Panc1 (cell line): ENCODE data around the gene GANC. TPM values are rescaled to one million over a fixed set of nuclear protein-coding genes. Genes with fewer than 3 reads are reported as not detected.
A peak's percentile ranks its signal among the peaks of the same experiment; 100 is the strongest.

Experiments used
- ATAC-seq: fragments of 200-7000 bp; cut with Tn5 transposase; 2 replicates; pipeline ENCODE4 v1.9.1; 2020; ENCODE audit warnings: mild to moderate bottlenecking, moderate library complexity
- Bru-seq: library from RNA; stranded (reverse); fragments of 400-500 nt; gene quantifications from one replicate; lab custom pipeline; 2021; lab: Mats Ljungman, UMichigan
- BruChase-seq, 2 experiments: library from RNA; stranded (reverse); fragments of 400-500 nt; gene quantifications; one replicate each; lab custom pipeline; 2021; lab: Mats Ljungman, UMichigan
- BruUV-seq: library from RNA; stranded (reverse); fragments of 400-500 nt; replicated peaks from 2 replicates; lab custom pipeline; 2021; lab: Mats Ljungman, UMichigan
- CTCF ChIA-PET: fragments of 300-600 bp; sonication (Branson Sonifier 250); formaldehyde crosslinking; loops from one replicate; lab custom pipeline; 2022; ENCODE audit warnings: antibody characterized with exemption; lab: Charles Lee
- POLR2A ChIA-PET: fragments of 300-600 bp; sonication (Branson Sonifier 250); formaldehyde crosslinking; loops from one replicate; lab custom pipeline; 2022; ENCODE audit warnings: antibody characterized with exemption; lab: Charles Lee
- DNase-seq: peaks from one replicate; pipeline ENCODE4 v3.0.0-alpha.2; 2010; ENCODE audit warnings: low read depth, low spot score
- H3K27ac ChIP-seq: 2 replicates; pipeline ENCODE4 v1.5.1; 2011; ENCODE audit warnings: mild to moderate bottlenecking, low read length, inconsistent platforms
- H3K27me3 ChIP-seq: fragments of 200-500 bp; sonication (Bioruptor generic); 2 replicates; pipeline ENCODE4 v1.6.0; 2014; ENCODE audit warnings: low read length, inconsistent platforms; ENCODE audit not compliant: control insufficient read depth, insufficient read depth
- H3K36me3 ChIP-seq: fragments of 200-500 bp; sonication (Bioruptor generic); 2 replicates; pipeline ENCODE4 v1.5.1; 2014; ENCODE audit warnings: inconsistent platforms, mild to moderate bottlenecking, low read length, moderate library complexity; ENCODE audit not compliant: control insufficient read depth, insufficient read depth
- H3K4me1 ChIP-seq: 2 replicates; pipeline ENCODE4 v1.5.1; 2011; ENCODE audit warnings: inconsistent platforms, mild to moderate bottlenecking, low read length, moderate library complexity; ENCODE audit not compliant: control insufficient read depth, insufficient read depth
- H3K4me3 ChIP-seq, 2 experiments: 2 replicates each; pipeline ENCODE4 v1.5.1; 2011 to 2012; ENCODE audit warnings: low read depth in 2 of 2, low read length in 2 of 2, mild to moderate bottlenecking in 2 of 2, inconsistent platforms in 1 of 2, moderate library complexity in 1 of 2
- H3K9me3 ChIP-seq: fragments of 200-500 bp; sonication (Bioruptor generic); 2 replicates; pipeline ENCODE4 v1.5.1; 2014; ENCODE audit warnings: low read depth, mild to moderate bottlenecking, inconsistent platforms, low read length, moderate library complexity; ENCODE audit not compliant: control insufficient read depth, insufficient read depth
- CTCF ChIP-seq: fragments of 450-650 bp; IDR thresholded peaks from 2 replicates; pipeline ENCODE4 v1.5.1; 2017; ENCODE audit warnings: mild to moderate bottlenecking
- POLR2AphosphoS5 ChIP-seq: IDR thresholded peaks from 2 replicates; pipeline ENCODE4 v1.6.1; 2012; ENCODE audit warnings: mild to moderate bottlenecking, low read depth, low read length, moderate library complexity
- REST ChIP-seq, 2 experiments: IDR thresholded peaks; 2 replicates each; pipeline ENCODE4 v1.6.1; 2011 to 2012; ENCODE audit warnings: low read depth in 2 of 2, control low read depth in 1 of 2, low read length in 1 of 2, mild to moderate bottlenecking in 1 of 2, moderate library complexity in 1 of 2; ENCODE audit not compliant: insufficient read depth in 1 of 2
- SIN3A ChIP-seq: IDR thresholded peaks from 2 replicates; pipeline ENCODE4 v1.6.1; 2012; ENCODE audit warnings: low read depth, mild to moderate bottlenecking, low read length, moderate library complexity, borderline replicate concordance; ENCODE audit not compliant: insufficient read depth
- TCF7L2 ChIP-seq: IDR thresholded peaks from 2 replicates; pipeline ENCODE4 v1.6.1; 2011; ENCODE audit warnings: mild to moderate bottlenecking, low read depth, low read length, inconsistent platforms
- in situ Hi-C: cut with HindIII; loops from 2 replicates; pipeline ENCODE4 v1.10.0; 2016; ENCODE audit warnings: low sequenced_read_pairs, low pct_unique_long_range_greater_than_20kb
- intact Hi-C: fragments of 100-400 bp; cut with micrococcal nuclease; formaldehyde crosslinking; loops from one replicate; pipeline ENCODE4 v1.10.0; 2022; ENCODE audit not compliant: unreplicated experiment
- long read RNA-seq: library from polyadenylated mRNA; unstranded; transcript quantifications from one replicate; pipeline ENCODE4 v2.0.0, GENCODE V29; 2021; ENCODE audit not compliant: unreplicated experiment
- polyA plus RNA-seq: library from polyadenylated mRNA; unstranded; fragments of >200 nt; gene quantifications from one replicate; pipeline ENCODE4 v1.2.1, GENCODE V29; 2012; ENCODE audit warnings: missing spikeins; ENCODE audit not compliant: insufficient read length
- total RNA-seq: library from RNA; stranded (reverse); gene quantifications from one replicate; pipeline ENCODE4 v1.2.1, GENCODE V29; 2021; ENCODE audit not compliant: unreplicated experiment

The GANC gene
- total RNA-seq = 21.1 TPM
- polyA plus RNA-seq = 12.5 TPM
- percentile 56 among the genes with signal in this experiment for Bru-seq, nascent RNA
- percentile 59 among the genes with signal in this experiment for BruChase-seq, experiment 1, labeled RNA remaining after a 2-hour chase
- BruChase-seq, experiment 2, labeled RNA remaining after a 6-hour chase = percentile 54 among the genes with signal in this experiment
- long read RNA-seq, full-length matches to known transcripts = 4 of 15 reads
- long read RNA-seq, partial matches to known transcripts = 2 of 15 reads
- long read RNA-seq, other reads (novel, unspliced or antisense) = 9 of 15 reads

GRCh38 chr15:42272939-42273899 is at the start of gene GANC, which contains the start of gene TMEM87A:
TSS of gene GANC (plus strand) at chr15:42273201. CDS start at chr15:42274482, 1,281 bp downstream.
TSS of gene TMEM87A (minus strand) at chr15:42273433. CDS start at chr15:42273398, 35 bp downstream.
- Histone ChIP-seq H3K27ac (peak within 1 kb of the TSS; percentile 100), H3K4me1 (peaks cover 23% of the 10 kb centered on the region), H3K4me3 (peak within 1 kb of the TSS; percentile 66 to 93), H3K27me3 (no peaks in the 10 kb centered on the region), H3K36me3 (peaks cover 5% of the 10 kb centered on the region; the same call in 1 of the 2 replicates), H3K9me3 (no peaks in the 10 kb centered on the region)
- TSS peak; percentile 78 for BruUV-seq
- in situ Hi-C loops (no loop called here), intact Hi-C loops (loop anchor here (2.0 kb wide), 1 partner anchor 30 kb away; no protein-coding TSS in a partner anchor)
- TF ChIP-seq SIN3A (peak; percentile 18; the same call in 1 of the 2 replicates), POLR2AphosphoS5 (peak; percentile 97), REST (IDR thresholded peaks at IDR 0.05; ENCODE audit: insufficient read depth in 1 of 2, low read depth in 2 of 2, low read length in 1 of 2) (peak in 1 of 2 experiments; percentile 50; a peak in 1 of 4 replicates), TCF7L2 (peak; percentile 19; the same call in 1 of the 2 replicates), CTCF (no peak)
- CTCF ChIA-PET = interaction anchor here (0.6 kb wide), 1 partner anchor 9 kb away, joined by 3 read pairs; no protein-coding TSS in a partner anchor
- ATAC-seq = peak; percentile 98
- POLR2A ChIA-PET = interaction anchor here (0.6 to 1.0 kb wide), 4 partner anchors 9 to 48 kb away, joined by 3 to 14 read pairs (median 4); no protein-coding TSS in a partner anchor
- DNase-seq = peak; percentile 97

- intact Hi-C loops = no loop called here
- no peaks in the 10 kb centered on the region for H3K27me3 ChIP-seq
- no peak for TF ChIP-seq POLR2AphosphoS5
- no peak for TF ChIP-seq REST (IDR thresholded peaks at IDR 0.05; ENCODE audit: insufficient read depth in 1 of 2, low read depth in 2 of 2, low read length in 1 of 2)
- TF ChIP-seq TCF7L2 = no peak
- TF ChIP-seq SIN3A = no peak
- no peak for TF ChIP-seq CTCF
- H3K4me3 ChIP-seq = no peak overlapping the region
- DNase-seq (no peak), ATAC-seq (no peak)
- no peaks in the 10 kb centered on the region for H3K4me1 ChIP-seq
- ChIA-PET CTCF (no interaction called here), POLR2A (no interaction called here)
- H3K9me3 ChIP-seq = no peaks in the 10 kb centered on the region
- no TSS peak for BruUV-seq
- H3K36me3 ChIP-seq = peaks cover 31% of the 10 kb centered on the region
- H3K27ac ChIP-seq = no peak overlapping the region
- in situ Hi-C loops = no loop called here
These were observed 46.4 kb upstream of the GANC start for GRCh38 chr15:42226648-42227047.
